Stimulated activated CD4-positive, alpha-beta T cell treated with anti-CD3 and anti-CD28 coated beads, Interleukin-4, amount 100 ng/mL, for 4 hours (primary cell): ENCODE measurements around the gene STKLD1.

Source experiments
- DNase-seq, 2 experiments: peaks; one replicate each; pipeline ENCODE4 v3.0.0-alpha.2; 2020

STKLD1 gene

DNA sequence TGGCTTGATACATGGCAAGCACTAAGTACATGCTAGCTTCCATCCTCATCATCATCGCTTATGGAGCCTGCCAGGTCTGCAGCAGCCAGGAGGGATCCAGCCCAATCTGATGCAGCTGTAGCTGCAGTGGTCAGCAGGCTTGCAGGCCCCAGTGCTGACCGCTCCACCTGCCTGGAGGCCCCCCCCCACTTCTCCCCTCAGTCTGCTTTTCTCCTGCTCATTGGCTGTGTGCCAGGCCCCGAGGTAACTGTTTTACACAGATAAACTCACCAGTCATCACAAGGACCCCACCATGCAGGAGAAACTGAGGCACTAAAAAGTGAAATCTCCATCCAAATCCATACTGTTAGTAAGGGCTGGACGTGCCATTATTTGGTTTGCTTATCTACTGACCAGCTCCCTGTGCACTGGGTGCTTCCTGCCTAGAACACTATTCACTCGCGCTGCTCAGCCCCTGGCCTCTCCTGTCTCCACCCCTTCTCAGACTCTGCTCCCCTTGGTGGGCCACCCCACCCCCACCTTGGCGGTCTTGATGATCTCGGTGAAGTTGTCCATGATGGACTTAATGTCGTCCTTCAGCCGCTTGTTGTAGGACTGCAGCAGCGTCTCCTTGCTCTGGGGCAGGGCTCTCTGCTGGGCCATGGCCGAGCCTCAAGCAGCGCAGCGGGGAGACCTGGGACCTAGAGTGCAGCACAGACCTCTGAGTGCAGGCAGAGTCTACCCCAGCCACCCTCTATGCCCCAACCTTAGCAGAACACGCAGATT lies 30.0 kb upstream of the STKLD1 start:
- no peak for DNase-seq

DNA sequence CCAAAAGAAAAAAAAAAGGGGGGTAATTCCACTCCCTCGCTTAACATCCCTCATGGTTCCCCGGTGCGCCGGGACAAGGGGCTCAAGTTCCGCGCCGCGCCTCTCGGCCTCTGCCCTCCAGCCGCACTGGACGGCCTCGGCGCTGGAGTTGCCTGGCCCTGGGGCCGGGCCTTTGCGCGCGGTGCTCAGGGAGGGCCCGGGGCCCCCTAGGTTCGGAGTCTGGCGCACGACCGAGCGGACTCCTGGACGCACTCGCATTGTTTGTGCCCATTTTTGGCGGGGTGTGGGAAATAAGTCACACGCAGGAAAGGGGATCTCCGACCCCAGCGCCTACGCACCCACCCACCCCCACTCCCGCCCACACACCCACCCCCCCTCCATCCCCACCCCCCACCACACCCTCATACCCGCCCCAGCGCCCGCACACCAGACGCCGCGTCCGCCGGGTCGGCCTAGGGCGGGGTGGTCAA lies 28.6 kb upstream of the STKLD1 start:
- DNase-seq, result no peak

DNA sequence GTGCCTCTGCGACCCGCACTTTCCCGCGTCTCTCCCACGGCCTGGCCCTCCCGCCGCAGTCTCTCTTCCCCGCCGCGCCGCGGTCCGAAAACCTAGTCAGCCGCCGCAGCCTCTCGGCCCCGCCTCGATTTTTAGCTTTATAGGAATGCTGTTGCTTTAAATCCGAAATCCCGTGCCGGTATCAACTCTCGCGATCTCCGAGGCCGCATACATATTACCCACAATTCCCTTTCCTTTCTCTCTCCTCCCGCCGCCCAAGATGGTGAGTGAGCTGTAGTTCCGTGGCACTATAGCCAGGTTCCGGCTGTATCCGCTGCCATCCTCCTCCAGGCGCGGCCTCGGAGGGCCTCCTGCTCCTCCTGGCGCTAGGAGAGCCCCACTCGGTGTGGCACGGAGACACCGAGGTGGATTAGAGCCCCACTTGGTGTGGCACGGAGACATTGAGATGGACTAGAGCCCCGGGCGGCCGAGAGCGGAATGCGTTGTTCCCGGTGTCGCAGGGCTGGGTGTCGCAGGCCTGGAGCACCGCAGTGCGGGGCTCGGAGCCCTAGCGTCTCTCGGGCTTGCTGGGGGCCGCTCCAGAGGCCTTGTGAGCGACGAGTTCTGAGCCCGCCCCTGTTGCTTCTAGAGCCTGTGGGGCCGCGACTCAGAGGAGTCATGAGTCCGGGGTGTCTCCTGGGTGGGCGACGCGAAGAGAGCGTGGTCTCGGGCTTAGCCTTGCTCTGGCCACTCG lies 28.0 kb upstream of the STKLD1 start, which contains the start of the genes MED22 and RPL7A:
Gene MED22 (minus strand): TSS at position 147 of the 733 bp plus-strand sequence. CDS start 1,469 bp downstream, outside the sequence.
Gene RPL7A (plus strand): TSS at position 234 of the 733 bp plus-strand sequence. CDS start 26 bp downstream, at position 260.
- peak; percentile 87 to 92 for DNase-seq

DNA sequence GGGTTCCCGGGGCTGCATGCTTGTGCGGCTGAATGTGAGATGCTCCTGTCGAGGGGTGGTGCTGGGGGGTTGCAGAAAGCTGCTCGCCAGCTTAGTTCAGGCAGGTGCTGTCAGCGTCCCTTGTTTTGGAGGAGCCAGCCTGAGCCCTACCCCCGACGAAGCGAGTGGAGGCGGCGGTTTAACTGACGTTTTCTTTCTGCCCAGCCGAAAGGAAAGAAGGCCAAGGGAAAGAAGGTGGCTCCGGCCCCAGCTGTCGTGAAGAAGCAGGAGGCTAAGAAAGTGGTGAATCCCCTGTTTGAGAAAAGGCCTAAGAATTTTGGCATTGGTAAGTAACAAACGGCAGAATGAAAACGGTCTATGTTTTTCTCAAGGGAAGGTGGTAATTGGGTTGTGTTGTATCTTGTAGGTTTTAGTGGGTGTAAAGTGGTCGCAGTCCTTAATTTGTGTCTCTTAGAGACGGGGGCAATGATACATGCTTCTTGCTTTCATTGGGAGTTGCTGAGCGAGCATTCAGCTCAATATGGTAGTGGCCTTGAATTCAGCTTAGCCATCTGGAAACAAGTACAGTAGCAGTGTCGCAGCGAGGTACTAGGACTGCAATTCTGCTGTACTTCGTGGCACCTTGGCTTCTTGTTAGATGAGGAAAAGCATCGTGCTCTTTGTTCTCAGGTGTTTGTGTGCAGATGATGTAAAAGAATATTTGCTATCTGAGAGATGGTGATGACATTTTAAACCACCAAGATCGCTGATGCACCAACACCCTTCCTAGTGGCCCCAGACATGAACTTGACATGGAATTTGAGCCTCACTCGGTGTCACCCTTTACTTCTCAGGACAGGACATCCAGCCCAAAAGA lies 27.2 kb upstream of the STKLD1 start:
- DNase-seq, result no peak

DNA sequence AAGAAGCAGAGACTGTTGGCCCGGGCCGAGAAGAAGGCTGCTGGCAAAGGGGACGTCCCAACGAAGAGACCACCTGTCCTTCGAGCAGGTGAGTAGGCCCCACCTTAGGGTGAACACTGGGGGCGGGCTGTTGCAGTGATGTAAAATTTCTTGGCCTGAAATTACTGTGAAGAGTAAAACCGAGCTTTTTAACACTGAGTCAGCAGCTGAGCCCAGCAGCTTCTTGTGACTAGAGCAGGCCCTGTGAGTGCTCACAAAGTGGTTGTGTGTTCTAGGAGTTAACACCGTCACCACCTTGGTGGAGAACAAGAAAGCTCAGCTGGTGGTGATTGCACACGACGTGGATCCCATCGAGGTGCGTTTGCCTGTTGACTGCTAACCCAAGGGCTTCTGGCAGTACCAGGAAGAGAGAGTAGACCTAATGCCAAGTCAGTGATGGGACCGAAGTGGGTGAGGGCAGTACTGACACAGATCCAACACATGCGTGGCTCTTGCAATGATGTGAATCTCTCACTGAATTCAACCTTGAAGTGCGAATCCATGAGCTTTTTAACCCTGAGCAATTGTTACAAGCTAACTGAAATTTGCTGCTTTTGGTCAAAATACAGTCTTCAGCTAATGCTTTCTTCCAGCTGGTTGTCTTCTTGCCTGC lies 26.1 kb upstream of the STKLD1 start:
- DNase-seq, result no peak

DNA sequence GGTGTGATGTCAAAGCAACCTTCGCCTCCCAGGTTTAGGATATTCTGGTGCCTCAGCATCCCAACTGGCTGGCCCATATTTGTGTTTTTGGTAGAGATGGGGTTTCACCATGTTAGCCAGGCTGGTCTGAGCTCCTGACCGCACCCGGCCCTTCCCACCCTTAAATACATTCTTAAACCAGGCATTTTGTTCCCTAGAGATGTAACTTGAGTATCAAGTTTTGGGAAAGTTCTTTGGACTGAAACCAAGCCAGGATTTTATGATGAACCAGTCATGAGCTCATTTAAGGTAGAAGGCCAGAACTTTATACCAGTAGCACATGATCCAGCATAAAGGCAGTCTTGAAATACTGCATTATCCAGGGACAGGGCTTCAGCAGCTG lies 24.6 kb upstream of the STKLD1 start:
- DNase-seq, result no peak

DNA sequence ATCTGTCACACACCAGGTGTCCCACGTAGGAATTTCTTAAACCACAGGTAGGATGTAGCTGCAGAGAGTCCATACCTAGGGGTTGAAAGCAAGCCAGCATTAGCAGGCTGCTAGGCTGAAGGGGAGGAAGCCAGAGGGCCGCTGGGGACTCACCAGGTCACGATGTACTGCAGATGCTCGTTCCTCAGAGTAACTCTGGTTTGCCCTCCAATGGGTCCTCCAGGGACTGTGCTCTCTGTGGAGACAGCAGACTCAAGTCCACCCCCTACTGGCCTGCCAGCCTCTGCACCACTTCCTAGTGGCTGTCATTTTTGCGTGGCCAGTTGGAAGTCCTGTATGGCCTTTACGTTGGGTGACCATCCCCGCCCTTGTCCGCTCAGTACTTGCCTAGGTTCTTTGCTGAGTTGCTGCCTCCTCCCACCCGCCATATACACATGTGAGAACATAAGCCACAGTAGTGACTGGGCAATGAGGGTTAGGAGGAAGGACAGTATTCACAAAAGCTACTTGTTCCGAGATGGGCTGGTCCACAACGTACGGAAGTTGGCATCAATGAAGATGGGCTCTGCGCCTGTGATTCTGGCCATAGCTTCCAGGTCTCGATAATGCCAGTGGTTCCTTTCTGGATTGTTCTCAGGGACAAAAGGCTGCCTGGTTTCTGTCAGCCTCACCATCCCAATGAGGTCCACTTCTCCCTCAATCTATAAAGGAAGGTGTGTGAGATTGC lies 24.1 kb upstream of the STKLD1 start:
- peak in 1 of 2 experiments; percentile 30 for DNase-seq

DNA sequence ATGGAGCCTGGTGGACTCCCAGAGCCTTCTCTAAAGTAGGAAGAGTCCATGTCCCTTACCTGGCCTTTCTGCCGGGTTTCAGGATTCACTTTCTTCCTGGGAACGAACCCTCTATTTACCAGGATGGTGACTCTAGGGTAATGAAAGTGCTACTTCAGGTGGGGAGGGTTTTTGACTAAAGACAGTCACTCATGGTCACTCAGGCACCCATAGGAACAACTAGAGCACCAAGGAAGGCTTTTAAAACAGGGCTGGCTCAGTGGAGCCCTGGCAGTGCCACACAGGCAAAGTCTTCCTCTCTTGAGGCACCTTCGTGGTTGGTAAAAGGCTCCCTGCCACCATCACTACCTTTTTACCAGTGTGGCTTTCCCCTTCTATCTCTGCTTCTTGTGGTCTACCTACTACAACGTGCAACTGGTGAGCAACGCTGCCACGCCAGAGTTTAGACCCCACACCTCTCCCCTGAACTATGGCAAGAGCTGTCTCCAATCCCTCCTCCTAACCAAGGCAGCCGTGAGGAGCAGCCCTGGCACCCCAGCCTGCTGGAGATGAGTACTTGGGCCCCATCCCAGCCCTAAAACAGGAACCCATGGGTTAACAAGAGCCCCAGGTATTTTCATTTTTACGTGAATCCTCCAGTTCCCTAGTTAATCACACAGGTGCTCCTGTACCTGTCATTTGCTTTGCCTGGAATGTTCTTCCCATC lies 23.4 kb upstream of the STKLD1 start:
- no peak for DNase-seq

DNA sequence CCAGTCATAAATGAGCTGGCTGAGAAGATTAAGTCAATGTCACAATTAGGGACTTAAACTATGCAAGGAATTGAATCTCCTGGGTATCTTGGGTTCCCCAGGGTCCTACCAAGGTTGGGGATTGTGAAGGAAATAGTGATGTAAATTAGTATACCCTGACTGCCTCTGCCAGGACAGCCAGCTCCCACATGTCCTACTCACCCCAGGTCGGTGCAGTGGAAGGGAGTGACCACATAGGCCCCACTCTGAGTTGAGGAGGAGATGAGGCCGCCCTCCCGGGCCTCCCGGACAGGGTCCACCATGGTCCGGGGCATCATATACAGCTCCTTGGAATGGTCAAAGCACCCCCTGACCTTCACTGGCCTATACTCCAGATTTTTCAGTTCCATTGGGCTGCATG lies 22.6 kb upstream of the STKLD1 start:
- DNase-seq, result no peak

DNA sequence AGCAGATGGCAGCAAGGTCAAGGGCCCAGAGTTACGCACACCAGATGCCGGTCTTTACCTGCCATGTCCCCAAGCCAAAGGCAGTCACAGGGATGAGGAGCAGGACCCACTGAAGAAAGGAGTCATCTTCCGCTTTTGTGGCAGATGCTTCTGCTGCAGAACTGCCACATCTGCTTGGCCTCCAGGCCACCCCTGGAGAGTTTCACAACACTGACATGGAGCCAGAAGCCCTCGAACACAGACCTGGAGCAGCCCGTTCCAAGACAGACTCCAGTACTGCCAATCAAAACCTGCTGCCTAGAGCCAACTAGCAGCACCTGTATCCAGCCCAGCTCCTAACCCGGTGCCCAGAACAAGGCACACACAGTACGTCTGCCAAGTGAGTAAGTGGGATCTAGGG lies 21.4 kb upstream of the STKLD1 start:
- DNase-seq, result no peak

DNA sequence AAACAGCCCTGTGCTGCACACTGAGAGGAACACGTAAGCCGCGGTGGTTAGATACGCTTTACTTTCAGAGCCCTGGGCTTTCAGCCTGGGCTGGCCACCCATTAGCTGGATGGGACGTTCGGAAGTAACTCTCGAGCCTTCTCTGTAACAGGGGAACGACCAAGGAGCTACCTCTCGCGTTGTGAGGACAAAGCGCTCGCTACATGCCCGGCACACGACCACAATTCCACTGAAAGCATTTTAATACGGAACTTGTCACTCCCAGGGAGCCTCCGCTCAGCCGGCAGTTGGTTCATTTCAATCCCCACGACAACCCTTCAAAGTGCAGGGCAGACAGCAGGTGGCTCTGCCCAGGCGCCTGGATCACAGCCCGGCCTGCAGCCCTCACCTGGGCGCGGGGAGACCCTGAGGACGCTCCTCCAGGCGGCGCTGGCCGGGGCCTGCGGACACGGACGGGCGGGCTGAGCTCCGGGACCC lies 20.2 kb upstream of the STKLD1 start:
- no peak for DNase-seq

DNA sequence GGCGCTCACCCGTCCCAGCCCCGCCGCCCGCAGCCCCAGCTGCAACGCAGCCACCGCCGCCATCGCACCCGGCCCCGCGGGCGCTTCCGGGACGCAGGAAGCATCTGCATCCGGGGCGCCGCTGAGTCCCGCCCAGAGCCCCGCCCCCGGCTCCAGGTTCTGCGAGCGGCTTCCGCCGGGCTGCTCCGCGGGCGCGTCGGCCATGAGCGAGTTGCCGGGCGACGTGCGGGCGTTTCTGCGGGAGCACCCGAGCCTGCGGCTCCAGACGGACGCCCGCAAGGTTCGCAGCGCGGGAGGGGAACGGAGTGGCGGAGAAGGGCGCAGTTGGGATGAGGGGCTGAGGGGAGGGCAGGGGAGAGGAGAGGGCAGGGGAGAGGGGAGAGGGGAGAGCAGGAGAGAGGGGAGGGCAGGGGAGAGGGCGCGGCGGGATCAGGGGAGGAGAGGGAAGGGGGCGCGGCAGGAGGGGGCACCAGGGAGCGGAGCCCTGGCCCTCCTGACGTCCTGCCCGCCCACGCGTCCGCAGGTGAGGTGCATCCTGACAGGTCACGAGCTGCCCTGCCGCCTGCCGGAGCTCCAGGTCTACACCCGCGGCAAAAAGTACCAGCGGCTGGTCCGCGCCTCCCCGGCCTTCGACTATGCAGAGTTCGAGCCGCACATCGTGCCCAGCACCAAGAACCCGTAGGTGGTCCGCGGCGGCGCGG lies 19.6 kb upstream of the STKLD1 start, which contains the start of the genes SURF1 and SURF2:
Gene SURF1 (minus strand): TSS at position 97 of the 701 bp plus-strand sequence. CDS start 34 bp downstream, at position 63.
Gene SURF2 (plus strand): TSS at position 160 of the 701 bp plus-strand sequence. CDS start 43 bp downstream, at position 203.
- peak; percentile 87 to 95 for DNase-seq

DNA sequence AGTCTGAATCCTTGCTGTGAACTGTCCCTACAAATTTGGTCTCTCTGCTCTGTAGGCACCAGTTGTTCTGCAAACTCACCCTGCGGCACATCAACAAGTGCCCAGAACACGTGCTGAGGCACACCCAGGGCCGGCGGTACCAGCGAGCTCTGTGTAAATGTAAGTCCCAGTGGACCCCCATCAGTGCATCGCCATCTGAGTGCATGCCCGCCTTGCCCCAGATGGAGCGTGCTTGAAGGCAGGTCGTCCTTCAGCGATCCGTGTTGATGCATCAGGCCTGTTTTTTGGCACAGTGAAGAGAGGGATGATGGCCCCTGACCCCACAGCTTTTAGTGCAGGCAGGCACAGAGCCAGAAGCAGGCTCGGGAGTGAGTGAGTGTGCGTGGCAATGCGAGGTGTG lies 18.5 kb upstream of the STKLD1 start:
- no peak for DNase-seq

DNA sequence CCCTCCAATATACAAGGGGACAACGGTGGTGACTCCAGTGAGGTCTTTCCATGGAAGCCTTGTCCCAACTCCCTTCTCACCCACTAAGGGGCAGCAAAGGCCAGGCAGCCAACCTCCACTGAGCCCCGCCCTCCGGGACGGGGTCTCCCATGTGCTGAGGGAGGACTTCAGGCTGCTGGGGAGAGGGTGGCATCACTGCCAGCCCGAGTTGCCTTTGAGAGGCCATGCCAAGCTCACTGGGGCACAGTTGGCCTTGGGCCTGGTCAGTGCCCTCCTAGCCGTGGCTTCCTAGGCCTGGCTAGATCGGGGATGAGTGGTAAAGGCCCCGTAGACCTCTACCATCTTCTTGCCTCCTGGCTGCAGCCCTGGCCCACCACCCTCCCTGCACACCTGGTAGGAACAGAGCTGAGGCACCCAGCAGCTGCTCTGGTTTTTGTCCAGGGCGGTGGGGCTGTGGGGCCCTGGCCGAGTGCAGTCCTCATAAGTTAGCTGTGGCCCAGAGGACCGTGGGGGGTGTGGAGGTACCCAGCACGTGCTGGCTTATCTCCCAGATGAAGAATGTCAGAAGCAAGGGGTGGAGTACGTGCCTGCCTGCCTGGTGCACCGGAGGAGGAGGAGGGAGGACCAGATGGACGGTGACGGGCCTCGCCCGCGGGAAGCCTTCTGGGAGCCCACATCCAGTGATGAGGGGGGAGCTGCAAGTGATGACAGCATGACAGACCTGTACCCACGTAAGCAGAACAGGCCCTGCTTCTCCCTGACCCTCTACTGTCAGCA lies 16.6 kb upstream of the STKLD1 start:
- no peak for DNase-seq

DNA sequence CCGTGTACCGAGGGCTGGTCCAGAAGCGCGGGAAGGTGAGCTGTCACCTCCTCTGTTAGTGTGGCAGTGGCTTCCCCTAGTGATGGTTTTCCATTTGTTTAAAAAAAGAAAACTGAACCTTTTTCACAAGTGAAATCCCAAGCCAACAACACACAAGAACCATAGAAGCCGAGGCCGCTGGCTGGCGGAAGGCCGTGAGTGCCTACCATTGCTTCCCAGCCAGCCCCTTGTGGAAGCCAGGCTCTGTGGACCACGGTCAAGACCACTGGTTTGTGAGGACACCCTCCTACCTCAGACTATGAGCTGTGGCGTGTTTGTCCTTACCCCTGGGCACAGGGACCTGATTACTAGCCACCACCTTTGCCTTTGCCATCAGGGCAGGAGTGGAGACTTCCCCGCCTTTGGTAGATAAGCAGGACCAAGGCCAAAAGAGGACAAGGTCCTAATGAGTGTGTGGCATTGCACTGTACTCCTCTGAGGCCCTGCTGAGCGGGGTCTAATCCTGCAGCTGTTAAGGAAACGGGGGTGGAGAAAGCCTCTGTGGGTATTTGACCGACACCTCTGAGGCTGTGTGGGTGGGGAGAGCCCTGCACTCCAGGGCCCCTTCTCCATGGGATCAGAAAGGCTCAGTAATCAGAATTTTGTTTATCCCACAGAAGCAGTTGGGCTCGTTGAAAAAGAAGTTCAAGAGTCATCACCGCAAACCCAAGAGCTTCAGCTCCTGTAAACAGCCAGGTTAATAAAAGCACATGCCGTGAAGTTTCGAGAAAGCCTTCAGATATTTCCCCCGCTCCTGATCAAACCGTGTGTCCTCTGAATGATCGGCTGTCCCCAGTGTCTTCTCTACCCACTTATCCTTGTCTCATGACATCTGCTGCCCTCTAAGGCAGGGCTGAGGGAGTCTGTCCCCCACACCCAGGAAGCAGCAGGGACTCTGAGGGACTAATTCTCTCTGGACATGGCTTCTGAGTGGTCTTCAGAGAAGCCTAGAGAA lies 15.5 kb upstream of the STKLD1 start:
- no peak for DNase-seq

DNA sequence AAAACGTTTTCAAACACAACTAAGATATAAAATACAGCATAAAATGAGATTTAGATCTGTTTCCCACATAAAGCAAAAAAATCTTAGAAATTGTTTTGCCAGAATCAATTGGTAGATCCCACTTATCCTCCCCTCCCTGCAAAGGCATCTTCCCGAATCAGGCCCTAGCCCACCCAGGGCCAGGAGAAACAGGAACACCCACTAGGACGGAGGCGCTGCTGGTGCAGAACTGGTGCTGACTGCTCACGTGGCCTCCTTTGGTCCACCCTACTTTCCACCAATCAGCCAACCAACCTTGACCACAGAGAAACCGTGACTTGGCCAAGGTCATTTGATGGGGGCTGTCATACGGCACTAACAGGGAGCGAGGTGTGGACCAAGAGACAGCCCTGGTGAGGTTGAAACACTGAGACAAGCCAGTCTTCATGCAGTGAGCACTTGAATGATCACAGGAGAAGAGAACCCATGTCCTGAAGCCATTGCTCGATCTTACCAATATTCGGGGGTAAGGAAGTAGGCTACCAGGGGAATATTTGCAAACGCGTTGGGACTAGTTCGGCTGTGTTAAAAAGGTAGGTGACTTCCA lies 14.6 kb upstream of the STKLD1 start:
- no peak for DNase-seq

DNA sequence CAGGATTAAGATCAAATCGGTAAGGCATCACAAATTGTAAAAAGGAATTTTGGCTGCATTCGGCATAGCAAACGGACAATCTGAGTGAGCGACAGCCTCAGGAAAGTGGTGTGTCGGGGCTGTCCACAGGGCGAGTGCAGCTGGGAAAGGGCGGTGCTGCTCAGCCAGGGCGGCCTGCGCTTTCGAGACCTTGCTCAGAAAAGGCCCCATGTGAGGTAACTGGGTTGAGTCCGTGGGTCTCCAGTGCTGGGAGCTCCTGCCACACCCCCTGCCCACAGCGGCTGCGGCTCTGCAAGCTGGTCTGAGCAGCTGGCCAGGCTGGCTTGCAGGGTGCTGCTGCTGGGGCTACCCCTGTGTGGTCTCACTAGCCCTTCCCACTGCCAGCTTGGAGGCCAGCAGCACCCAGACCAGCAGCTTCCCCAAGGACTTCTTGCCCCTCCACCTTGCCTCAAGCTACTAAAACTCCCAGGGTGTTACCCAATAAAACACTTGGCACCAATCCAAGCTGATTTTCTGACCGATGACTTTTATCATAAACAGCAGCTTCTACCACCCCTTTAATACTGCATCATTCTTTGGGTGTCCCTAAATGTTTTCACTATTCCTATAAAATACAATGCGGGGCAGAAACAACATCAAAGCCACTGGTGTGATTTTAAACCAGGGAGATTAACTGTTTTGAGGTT lies 13.7 kb upstream of the STKLD1 start:
- no peak for DNase-seq
